ENCODE results near the gene POLR1A.
A peak's percentile ranks its signal among the peaks of the same experiment; 100 is the strongest.

POLR1A gene

DNA sequence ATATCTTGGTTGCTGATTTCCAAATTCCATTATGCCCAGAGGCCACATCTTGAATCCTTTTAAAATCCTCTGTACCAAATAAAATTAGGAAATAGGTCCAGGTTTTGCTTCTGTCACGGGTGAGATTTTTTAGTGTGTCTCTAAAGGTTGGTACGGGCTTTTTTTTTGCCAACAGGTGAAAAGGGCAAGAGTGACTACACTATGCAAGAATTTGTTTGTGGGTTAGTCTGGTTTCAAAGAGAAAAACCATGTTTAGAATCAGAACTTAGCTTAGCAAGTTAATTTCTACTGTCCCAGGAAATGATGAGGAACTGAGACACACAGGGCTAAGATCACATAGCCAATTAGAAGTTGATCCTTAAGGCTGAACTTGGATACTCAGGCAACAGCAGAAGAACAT lies 41.7 kb downstream of the POLR1A start:
- no peak for DNase-seq

DNA sequence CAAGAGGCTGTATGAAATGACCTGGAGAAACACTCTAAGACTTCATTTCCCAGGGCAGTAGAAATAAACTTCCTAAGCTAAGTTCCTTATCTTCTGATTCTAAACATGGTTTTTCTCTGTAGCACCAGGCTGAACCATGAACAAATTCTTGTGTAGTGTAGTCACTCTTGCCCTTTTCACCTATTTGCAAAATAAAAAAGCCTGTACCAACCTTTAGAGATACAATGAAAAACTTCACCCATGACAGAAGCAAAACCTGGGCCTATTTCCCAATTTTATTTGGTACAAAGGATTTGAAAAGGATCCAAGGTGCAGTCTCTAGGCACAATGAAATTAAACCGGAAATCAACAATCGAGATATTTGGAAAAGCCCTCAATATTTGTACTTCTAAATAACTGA lies 43.6 kb downstream of the POLR1A start:
- no peak for DNase-seq

DNA sequence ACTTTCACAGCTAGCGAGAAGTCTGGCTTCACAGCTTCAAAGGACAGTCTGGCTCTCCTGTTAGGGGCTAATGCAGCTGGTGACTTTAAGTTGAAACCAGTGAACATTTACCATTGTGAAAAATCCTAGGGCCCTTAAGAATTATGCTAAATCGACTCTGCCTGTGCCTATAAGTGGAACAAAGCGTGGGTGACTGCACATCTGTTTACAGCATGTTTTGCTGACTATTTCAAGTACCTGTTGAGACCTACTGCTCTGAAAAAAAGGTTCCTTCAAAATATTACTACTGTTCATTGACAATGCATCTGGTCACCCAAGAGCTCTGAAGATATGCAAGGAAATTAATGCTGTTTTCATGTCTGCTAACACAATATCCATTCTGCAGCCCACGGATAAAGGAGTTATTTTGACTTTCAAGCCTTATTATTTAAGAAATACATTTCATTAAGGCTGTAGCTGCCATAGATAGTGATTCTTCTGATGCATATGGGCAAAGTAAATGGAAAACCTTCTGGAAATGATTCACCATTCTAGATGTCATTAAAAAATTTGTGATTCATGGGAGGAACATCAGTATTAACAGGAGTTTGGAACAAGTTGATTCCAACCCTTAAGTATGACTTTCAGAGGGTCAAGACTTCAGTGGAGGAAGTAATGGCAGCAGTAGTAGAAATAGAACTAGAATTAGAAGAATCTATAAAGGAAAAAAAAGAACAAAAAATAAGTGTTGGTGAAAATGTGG lies 48.9 kb downstream of the POLR1A start:
- DNase-seq, result no peak

DNA sequence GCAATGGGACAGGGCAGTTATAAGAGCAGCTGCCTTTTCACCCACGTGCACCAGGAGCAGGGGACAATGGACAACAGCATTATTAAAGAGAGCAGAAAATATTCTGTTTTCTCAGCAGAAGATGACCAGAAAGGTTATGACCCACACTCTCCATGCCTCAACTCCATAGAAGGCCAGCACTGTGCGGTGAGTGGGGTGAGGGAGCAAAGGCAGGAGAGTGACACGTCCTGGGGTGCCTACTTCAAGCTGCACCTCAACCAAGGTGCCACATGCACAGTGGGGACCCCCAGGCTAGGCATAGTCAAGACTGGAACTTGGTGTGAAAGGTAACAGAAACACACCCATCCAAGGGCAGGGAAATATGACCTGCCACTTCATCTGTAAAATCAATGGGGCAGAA lies 50.4 kb downstream of the POLR1A start:
- no peak for DNase-seq

DNA sequence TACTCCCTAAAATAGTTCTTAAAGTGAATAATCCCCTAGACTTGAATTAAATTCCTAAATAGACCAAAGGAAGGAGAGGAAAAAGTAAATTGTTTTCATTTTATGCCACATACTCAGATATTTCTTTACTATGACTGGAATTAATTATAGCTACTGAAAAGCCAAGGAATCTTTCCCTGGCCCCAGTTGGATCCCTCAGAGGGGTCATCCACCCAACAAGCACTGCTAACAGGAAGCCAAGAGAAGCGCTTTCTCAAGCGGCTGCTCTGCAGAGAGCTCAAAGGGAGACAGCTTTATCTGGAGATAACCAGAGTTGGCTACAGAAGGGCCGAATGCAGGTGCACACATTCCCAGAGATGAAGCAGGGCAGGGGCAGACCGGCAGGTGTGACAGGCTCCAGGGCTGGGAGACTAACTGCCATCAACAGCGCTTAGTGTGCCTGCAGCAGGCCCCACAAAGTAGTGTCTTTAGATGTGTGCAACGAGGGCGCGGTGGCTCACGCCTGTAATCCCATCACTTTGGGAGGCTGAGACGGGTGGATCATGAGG lies 51.1 kb downstream of the POLR1A start:
- no peak for DNase-seq

DNA sequence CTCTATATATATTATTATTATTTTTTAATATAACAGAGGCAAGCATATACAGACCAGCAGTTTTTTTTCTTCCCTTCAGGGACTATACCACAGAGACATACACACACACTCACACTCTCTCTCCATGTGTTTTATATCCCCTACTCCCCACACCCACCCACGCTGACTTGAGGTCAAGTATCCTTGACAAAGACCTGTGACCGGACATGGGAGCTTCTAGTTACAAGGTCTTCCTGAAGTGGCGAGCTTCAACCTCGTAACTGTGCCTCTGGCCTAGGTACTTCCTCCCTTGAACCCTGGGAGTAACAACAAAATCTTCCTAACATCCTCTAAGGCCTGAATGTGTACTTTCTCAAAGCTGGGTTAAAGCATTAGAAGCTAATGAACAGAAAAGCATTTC lies 52.5 kb downstream of the POLR1A start:
- DNase-seq, result no peak

DNA sequence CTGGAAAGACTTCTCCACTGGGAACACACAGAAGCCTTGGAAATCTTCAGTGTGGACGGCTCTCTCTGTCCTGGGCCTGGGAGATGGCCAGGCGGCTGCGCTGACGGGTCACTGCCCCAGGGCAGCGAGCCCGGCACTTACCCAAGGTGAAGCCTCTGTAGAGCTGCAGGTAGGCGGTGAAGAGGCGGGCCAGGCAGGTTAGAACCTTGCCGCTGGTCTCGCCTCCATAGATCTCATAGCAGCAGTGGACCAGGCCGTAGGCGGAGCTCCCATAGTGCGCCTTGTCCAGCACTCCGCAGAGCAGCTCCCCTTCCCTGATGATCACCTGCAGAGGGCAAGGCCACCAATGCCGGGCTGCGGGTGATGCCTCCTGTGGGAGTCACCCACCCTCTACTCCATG lies 53.0 kb downstream of the POLR1A start:
- DNase-seq, result no peak

DNA sequence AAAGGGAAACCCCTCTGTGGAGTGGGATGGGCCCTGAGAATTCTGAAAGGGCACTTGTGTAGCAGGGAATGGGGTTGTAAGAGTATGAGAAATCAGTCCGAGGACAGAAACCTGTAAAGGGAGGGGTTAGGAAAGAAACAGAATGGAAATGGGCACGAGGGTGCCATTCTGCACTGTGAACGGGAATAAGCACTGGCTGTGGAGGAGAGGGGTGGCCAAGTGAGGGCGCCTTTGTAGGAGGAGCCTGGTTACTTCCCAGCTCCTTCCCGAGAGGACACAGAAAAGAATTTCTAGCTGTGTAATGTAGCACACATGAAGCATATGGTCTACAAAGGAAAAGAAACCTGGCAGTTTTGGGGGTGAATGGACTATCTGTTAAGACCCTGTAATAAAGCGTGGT lies 53.4 kb downstream of the POLR1A start:
- DNase-seq, result no peak

DNA sequence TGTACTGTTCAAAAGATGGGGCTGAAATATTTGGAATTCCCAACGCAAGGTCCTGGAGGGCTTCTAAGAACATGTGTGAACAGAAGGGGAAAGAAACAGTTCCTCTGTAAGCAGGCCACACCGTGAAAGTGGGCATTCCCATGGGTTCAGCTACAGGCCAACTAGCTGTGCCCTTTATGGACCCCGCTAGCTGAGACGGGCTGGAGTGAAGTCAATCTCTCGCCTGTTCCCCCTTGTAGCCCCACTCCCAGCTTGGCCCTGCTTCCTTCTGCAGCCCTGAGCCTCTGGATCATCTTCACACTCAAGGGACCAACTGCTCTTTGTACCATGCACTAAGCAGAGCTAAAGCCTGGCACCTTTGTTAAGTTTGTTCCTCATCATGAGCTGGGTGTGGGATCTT lies 55.4 kb downstream of the POLR1A start:
- no peak for DNase-seq

DNA sequence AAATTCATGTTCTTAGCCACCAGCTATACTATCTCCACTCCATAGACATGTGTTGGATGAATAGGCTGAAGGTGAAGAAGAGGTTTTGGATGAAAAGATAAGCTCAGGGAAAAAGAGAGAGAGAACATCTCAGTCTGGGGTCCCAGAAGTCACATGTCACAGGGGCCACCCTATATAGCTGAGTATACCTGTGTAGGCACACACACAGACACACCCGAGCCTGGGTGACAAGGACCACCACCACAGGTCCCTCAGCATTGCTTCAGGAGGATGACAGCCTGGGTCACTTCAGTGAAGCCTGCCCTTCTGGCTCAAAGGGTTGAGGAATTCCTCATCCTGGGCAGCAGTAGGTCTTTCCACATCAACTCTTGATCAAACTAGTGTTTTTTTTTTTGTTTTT lies 56.2 kb downstream of the POLR1A start:
- DNase-seq, result no peak

DNA sequence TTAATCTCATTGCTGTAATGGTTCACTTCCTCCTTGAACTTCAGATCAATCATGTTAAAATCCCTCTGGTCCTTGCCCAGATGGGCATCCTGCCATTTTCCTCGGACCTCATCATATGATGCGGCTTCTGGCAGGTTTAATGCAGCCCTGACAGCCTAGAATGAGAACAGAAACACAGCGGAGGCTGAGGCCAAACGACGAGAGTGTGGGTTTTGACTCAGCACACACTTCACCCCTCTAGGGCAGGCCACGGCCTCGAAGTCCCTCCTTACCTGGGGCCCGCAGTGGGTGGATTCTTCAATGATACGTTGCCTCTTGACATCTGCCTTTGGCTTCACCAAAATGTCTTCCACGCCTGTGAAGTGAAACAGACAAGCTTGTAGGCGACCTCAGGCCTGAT lies 56.8 kb downstream of the POLR1A start:
- DNase-seq, result no peak

DNA sequence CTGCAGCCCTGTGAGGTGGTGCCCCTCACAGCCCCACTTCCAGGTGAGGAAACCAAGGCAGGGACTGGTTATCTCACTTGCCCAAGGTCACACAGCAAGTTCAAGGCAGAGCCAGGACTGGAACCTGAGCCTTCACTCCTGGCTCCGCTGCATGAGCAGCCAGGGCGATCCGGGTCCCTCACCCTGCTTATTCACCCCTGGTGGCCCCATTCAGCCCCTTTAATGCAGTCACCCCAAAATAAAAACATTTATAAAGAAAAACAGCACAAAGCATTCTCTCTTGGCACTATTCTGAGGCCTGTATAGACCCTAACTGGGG lies 57.3 kb downstream of the POLR1A start:
- no peak for DNase-seq

DNA sequence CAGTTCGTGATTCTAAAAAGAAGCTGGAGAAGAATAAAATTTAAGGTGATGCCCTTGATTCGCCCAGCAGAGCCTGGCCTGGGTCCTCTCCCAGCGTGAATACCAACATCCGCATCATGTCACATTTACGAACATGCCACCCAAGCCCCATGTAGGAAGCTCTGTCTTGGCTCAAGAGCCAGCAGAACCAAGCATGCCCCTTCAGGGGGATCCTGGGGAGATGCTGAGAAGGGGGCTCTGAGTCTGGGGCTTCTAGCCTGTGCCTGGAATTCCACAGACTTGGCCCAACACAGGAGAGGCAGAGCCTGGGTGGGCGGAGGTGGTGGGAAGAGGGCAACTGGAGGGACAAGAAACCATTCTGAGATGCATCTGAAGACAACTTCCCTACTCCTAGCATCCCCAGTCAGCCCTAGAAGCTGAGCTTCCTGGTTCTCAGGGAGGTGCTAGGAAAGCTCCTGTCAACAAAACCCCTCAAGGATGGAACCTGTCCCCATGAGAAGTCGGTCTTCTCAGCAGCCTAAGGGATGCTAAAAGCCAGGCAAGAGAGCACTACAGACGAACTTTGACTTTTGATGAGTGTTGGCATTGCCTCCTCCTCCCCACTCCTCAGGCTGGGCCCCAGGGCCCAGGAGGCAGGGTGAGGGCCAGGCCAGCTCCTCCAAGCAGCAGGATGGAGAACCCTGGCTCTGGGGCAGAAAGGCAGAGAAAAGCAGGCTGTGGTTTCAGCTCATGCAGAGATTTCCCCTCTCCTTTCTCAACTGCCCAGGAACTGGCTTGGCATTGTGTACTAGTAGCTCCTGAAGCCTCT lies 57.9 kb downstream of the POLR1A start:
- DNase-seq, result no peak

DNA sequence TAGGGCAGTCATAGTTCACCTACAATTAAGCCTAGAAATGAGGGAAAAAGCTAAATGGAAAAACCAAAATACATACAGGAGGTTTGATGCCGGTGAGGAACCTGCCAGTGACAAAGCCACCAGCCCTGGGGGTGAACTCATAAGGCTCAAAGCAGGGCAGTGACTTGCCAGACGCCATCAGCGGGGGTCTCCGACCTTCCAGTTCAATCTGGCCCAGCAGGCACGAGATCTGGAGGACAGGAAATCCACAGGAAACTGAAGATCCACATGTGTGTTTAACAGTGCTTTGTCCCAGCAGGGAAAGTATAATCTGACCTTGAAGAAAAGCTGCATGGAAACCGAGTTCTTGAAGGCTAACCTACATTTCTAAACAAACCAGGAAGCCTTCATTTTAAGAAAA lies 60.1 kb downstream of the POLR1A start:
- DNase-seq, result no peak

DNA sequence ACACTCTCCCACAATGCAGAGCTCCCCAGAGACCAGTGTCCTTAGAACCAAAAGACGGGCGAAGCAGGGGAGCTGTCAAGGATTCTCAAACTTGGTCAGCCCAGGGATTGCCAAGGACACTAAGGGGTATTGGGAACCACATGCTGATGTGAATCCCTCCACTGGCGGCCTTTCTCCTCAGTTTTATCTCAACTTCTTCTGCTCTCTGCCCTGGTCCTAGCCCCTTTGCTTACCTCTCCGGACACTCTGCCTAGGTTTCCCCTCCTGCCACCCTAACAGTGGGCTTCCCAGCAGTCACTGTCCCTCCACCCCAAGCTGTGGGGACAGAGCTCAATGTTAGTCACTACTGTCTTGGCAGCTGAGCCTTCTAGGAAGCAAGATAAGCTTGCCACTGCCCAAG lies 61.1 kb downstream of the POLR1A start:
- DNase-seq, result no peak

DNA sequence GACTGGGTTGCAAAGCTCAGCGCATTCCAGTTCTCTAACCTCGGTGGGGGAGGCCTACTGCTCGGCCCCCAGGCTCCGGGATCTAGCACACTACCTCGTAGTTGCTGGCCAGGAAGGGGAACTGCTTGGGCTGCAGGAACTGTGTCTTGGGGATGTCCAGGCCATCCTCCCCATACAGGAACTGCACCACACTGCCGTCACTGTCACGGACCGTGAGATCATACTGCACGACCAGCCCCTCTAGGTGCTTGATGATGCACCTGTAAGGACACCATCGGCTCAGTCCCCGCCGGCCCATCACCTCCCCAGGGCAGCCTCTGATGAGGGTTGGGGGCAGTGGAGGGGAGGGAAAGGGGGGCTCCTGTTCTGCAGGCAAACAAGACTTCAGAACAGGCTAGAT lies 61.6 kb downstream of the POLR1A start:
- DNase-seq, result no peak

DNA sequence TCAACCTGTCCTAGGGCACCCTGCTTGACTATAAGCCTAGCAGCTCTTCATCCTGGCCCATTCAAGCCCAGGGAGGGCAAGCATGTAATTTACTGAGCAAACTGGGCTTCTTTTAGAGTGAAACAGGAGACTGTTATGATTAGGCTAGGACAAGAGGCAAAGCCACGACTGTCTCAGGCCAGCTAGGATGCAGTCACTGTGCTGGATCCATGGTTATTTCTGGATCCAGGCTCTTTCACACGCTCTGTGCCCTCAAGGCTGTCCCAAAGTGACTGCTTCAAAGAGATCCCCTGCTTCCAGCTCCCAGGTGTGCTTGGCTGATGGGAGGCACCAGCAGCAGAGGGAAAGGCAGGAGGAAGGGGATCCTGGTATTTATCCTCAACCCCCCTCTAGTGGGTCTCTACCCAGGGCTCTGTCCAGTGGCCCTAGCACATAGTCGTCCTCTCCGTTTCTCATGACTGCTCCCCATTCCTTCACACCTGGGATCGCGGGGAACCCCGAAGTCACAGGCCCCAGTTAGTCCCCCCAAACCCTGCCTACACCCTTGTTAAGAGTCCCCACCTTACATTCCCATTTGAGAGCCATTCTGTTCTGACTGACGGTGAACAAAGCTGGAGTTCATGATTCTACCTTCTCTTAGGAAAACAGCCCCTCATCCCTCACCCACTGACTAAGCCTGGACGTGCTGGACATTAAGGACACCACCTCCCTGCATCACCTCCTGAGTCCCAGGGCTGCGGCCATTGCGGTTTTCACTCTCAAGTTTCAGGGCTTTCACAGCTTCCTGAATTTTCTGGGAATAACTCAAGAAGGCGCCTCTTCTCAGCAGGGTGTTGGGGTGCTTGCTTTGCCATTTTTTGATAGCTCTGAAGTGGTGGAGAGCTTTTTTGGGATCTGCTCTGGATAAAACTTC lies 63.2 kb downstream of the POLR1A start:
- DNase-seq, result no peak

DNA sequence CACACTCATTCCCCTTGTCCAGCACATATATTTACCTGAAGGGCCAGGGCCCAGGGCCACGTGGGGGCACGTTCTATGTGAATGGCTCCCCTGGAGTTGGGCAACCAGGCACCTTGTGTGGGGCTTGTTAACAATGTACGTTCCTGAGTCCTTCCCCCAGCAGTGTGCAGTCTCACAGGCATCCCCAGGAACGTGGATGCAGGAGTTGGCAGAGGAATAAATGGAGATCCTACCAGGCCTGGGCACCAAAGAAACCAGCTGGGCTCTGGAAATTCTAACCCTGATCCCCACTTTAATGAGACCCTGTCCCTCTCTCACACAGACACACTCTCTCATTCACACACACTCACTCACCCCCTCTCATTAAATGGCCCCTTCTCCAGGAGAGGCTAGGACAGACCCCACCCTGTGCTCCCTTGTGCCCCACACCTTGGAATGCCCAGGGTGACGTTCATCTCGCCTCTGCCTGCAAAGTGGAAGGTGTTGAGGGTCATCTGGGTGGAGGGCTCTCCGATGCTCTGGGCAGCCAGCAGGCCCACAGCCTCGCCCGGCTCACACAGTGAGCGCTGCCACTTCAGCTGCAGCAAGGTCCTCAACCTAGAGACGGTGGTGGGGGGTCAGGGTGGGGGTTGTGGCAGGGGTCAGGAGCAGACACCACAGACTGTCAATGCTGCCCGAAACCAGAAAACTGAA lies 65.6 kb downstream of the POLR1A start:
- DNase-seq, result no peak

DNA sequence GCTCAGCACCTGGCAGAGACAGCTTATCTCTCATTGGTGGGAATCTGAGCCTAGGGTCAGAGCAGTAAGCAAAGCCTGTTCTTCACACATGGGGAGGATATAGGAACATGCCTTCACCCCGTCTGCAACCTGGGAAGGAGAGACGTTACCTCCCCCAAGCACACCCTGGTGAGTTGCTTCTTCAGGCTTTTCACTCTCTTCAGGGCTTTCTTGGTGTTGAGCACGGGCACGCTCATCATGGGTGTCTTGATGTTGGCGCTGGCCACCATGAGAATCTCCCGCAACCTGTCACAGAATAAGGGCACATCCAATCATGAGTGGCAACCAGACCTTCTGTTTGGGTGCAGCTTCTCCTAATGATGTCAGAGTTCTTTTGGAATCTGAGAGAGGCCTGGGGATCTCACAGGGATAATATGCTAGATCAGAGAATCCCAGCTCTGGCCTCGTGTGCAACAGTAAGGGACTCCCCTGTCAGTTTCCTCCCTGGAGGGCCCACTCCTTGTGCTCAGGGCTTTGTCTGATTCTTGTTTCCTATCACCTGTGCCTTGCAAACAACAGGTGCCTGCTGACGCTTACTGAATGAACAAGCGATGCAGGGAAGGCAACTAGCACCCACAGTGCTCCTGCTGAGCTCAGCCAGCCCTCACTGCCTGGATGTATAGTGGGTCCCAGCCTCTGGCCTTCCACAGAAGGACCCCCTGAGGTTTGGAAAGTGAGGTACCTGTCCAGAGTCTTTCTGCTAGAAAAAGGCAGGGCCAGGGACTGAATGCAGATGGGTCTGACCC lies 66.3 kb downstream of the POLR1A start:
- no peak for DNase-seq

DNA sequence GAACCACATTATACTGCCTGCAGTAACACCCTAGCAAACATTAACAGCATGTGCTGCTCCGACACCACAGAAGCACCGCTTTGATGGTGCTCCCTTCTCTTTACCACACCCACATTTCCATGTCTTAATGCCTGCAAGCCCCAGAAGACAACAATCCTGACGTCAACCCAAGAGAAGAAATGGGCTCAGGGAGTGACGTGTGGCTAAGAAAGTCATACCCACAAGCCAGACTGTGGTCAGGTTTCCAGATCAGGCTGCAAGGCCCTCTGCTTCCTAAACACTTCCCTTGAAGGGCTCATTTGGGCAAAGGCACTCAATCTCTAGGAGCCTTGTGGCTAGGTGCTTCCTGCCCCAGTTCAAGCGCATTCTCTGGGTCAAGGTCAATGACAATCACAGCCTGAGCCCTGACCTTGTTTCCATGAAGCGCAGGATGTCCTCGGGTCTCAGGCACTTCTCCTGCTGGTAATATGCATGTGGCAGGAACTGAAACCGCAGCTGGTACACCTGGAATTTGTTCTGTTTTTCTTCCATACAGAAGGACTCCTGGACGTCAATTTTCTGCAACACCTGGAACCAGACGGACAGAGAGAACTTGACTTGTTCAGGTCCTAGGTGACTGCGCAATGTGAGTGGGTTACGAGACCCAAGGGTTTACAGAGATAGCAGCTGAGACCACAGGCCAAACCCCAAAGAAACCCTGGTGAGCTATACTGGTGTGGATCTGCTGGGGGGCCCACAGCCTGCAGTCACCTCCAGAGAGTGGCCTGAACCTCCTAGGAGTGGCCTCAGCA lies 67.2 kb downstream of the POLR1A start:
- peak; percentile 56 to 91 (median 70) for DNase-seq

DNA sequence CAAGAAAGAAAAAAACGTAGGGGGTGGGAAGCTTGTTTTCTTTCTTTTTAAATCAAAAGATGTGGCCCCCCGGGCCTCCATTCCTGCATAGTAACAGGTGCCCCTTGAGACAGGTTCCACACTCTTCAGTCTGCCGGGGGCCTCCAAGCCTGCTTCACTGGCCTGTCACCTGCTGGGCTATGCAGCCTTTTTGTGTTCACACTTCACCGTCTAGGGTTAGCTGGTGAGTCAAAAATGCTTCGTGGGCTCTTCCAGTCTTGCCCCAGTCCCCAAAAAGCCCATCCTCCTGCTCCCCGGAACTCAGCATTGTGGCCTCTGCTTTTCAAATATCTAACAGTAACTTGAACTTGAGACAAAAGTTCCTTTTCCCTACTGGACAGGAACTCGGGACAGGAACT lies 67.9 kb downstream of the POLR1A start:
- DNase-seq, result peak in 1 of 5 donors; percentile 48

Data from T-helper 1 cell (primary cell).